Measurements from ENCODE around the gene C10orf90. TPM values are rescaled to one million over a fixed set of nuclear protein-coding genes. Genes with fewer than 3 reads are reported as not detected.

C10orf90 gene
- total RNA-seq, 3 donors from 2014 or later = 0.16 to 30.4 (median 3.9) TPM

- no peaks in the 10 kb centered on the region for H3K36me3 ChIP-seq
- DNase-seq (ENCODE audit: low spot score in 2 of 2) = no peak
- H3K9me3 ChIP-seq = no peaks in the 10 kb centered on the region
- intact Hi-C loops (cut with DNase I; ENCODE audit: low total_unique reads) = no loop called here
- no peaks in the 10 kb centered on the region for H3K4me1 ChIP-seq
- H3K4me3 ChIP-seq = peak overlapping the region in 1 of 3 donors; percentile 28
- peak overlapping the region; percentile 1 to 49 for H3K27ac ChIP-seq
- no peak for TF ChIP-seq POLR2A (IDR thresholded peaks at IDR 0.05)
- no peak for TF ChIP-seq CTCF (IDR thresholded peaks at IDR 0.05)
- no peak for TF ChIP-seq POLR2AphosphoS5 (IDR thresholded peaks at IDR 0.05)
- H3K27me3 ChIP-seq = no peaks in the 10 kb centered on the region
Observed at GRCh38 chr10:126668505-126668904, 2.0 kb downstream of the C10orf90 start.

GRCh38 chr10:126667568-126667967 lies 2.9 kb downstream of the C10orf90 start:
- no peaks in the 10 kb centered on the region for H3K9me3 ChIP-seq
- TF ChIP-seq POLR2A (IDR thresholded peaks at IDR 0.05) = no peak
- TF ChIP-seq POLR2AphosphoS5 (IDR thresholded peaks at IDR 0.05) = no peak
- no peak for TF ChIP-seq CTCF (IDR thresholded peaks at IDR 0.05)
- intact Hi-C loops (cut with DNase I; ENCODE audit: low total_unique reads) = no loop called here
- H3K4me3 ChIP-seq = no peak overlapping the region
- no peak for DNase-seq (ENCODE audit: low spot score in 2 of 2)
- no peaks in the 10 kb centered on the region for H3K27me3 ChIP-seq
- H3K36me3 ChIP-seq = no peaks in the 10 kb centered on the region
- no peaks in the 10 kb centered on the region for H3K4me1 ChIP-seq
- H3K27ac ChIP-seq = no peak overlapping the region

- Histone ChIP-seq H3K36me3 (no peaks in the 10 kb centered on the region), H3K27me3 (no peaks in the 10 kb centered on the region), H3K27ac (no peak overlapping the region), H3K4me3 (no peak overlapping the region), H3K9me3 (no peaks in the 10 kb centered on the region), H3K4me1 (no peaks in the 10 kb centered on the region)
- no peak for DNase-seq (ENCODE audit: low spot score in 2 of 2)
- intact Hi-C loops (cut with DNase I; ENCODE audit: low total_unique reads) = no loop called here
- TF ChIP-seq POLR2AphosphoS5 (IDR thresholded peaks at IDR 0.05) = no peak
- no peak for TF ChIP-seq CTCF (IDR thresholded peaks at IDR 0.05)
- TF ChIP-seq POLR2A (IDR thresholded peaks at IDR 0.05) = no peak
Observed at GRCh38 chr10:126665207-126665606, 5.3 kb downstream of the C10orf90 start.

- Histone ChIP-seq H3K36me3 (no peaks in the 10 kb centered on the region), H3K9me3 (no peaks in the 10 kb centered on the region), H3K27ac (peak overlapping the region; percentile 62 to 79), H3K4me3 (no peak overlapping the region), H3K27me3 (no peaks in the 10 kb centered on the region), H3K4me1 (no peaks in the 10 kb centered on the region)
- no peak for DNase-seq (ENCODE audit: low spot score in 2 of 2)
- intact Hi-C loops (cut with DNase I; ENCODE audit: low total_unique reads) = no loop called here
- TF ChIP-seq CTCF (IDR thresholded peaks at IDR 0.05) = no peak
- TF ChIP-seq POLR2AphosphoS5 (IDR thresholded peaks at IDR 0.05) = no peak
- no peak for TF ChIP-seq POLR2A (IDR thresholded peaks at IDR 0.05)
Observed at GRCh38 chr10:126663880-126664279, 6.6 kb downstream of the C10orf90 start.

- no peaks in the 10 kb centered on the region for H3K27me3 ChIP-seq
- H3K4me3 ChIP-seq = no peak overlapping the region
- no peaks in the 10 kb centered on the region for H3K4me1 ChIP-seq
- no peaks in the 10 kb centered on the region for H3K9me3 ChIP-seq
- TF ChIP-seq POLR2AphosphoS5 (IDR thresholded peaks at IDR 0.05) (peak in 1 of 3 donors; percentile 26), CTCF (IDR thresholded peaks at IDR 0.05) (no peak)
- peak overlapping the region; percentile 68 to 79 for H3K27ac ChIP-seq
- intact Hi-C loops (cut with DNase I; ENCODE audit: low total_unique reads) = no loop called here
- DNase-seq (ENCODE audit: low spot score in 2 of 2) = peak in 1 of 2 donors; percentile 53
- H3K36me3 ChIP-seq = no peaks in the 10 kb centered on the region
Observed at GRCh38 chr10:126663328-126663727, 7.2 kb downstream of the C10orf90 start.

Measured in breast epithelium (tissue), 4 donors.